ENCODE measurements around the gene PRIM2.
"Not testable (repeated sequence)": the region's sequence is repeated elsewhere in the genome, so short reads cannot be mapped to it uniquely, and the experiment has no call there.

Gene PRIM2

DNA sequence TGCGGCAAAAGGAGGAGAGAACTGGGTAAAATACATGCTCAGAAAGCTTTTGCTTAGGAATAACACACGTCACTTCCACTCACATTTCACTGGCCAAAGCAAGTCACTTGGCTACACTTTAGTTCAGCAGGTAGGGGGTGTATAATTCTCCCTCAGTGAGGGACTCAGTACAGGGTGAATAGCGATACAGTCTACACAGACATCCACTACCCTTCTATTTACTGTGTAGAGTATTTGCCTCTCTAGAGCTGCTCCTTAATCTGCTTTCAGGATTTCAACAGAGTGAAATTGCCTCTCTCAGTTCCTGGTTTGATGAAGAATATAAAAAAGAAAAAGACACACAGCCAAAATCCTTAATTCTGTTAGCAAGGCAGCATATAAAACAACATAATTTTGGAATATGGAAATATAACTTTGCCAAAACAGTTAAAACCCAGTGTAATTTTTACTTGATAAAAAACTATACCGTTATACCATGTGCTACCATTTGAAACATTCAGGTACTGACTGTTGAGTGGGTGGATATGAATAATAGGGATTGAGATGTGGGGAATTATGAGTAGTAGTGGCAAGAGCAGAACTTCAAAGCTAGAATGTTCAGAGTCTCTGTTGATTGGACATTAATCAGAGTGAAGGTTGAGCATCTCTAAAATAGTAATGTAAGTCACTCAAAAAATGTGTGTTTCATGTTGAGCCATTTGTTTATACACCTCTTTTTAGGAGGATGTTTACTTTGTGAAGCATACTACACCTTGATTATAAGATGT is 51.7 kb downstream of the PRIM2 start:
- not testable (repeated sequence) for DNase-seq

DNA sequence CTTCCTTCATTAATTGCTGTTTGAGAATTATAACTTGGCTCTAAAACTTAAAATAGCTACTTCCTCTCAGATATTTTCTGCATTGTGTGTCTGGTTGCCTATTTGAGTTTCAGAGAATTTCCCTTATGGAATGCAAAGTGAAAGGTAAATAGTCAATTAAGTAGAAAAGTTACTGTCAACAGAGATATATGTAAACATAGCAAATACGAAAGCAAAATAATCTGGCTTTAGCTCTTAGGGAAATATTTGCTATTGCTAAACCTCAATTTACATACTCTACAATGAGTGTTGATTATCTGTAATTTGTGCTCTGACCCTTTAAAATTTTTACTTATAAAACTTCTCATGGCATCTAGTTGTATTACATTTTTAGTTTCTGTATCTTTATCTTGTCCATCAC is 54.3 kb downstream of the PRIM2 start:
- DNase-seq: not testable (repeated sequence)

DNA sequence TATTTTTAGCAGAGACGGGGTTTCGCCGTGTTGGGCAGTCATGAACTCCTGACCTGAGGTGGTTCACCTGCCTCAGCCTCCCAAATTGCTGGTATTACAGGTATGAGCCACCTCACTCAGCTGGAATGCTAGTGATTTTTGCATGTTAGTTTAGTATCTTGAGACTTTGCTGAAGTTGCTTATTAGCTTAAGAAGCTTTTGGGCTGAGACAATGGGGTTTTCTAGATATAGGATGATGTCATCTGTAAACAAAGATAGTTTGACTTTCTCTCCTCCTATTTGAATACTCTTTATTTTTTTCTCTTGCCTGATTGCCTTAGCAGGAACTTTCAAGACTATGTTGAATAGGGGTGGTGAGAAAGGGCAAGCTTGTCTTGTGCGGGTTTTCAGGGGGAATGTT is 57.3 kb downstream of the PRIM2 start:
- not testable (repeated sequence) for DNase-seq

GRCh38 chr6:57376083-57376482 is 58.7 kb downstream of the PRIM2 start:
- not testable (repeated sequence) for DNase-seq

DNA sequence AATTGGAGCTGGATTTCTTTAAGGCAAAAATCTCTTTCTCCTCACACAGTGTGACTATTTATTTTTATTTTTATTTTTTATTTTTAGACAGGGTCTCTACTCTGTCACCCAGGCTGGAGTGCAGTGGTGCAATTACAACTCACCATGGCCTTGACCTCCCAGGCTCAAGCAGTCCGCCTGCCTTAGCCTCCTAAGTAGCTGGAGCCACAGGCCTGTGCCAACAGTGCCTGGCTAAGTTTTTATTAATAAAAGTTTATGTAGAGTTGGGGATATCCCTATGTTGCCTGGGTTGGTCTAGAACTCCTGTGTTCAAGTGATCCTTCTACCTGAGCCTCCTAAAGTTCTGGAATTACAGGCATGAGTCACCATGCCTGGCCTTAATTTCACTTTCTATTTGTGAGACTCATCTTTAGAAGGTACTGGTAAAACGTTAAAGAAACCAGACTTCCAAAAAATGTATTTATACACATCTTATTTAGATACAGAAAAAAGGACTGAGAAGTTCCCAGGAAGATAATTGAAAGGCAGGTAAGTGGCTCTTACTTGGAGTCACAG is 71.7 kb downstream of the PRIM2 start:
- not testable (repeated sequence) for DNase-seq

DNA sequence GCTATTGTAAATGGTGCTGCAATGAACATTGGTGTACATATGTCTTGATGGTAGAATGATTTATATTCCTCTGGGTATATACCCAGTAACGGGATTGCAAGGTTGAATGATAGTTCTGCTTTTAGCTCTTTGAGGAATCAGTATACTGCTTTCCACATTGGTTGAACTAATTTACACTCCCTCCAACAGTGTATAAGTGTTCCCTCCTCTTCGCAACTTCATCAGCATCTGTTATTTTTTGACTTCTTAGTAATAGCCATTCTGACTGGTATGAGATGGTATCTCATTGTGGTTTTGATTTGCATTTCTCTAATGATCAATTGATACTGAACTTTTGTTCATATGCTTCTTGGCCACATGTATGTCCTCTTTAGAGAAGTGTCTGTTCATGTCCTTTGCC is 73.4 kb downstream of the PRIM2 start:
- not testable (repeated sequence) for DNase-seq

- DNase-seq: not testable (repeated sequence)
These were observed 74.6 kb downstream of the PRIM2 start for GRCh38 chr6:57392047-57392446.

- DNase-seq: not testable (repeated sequence)
These were observed 101.9 kb downstream of the PRIM2 start for GRCh38 chr6:57419341-57419740.

DNA sequence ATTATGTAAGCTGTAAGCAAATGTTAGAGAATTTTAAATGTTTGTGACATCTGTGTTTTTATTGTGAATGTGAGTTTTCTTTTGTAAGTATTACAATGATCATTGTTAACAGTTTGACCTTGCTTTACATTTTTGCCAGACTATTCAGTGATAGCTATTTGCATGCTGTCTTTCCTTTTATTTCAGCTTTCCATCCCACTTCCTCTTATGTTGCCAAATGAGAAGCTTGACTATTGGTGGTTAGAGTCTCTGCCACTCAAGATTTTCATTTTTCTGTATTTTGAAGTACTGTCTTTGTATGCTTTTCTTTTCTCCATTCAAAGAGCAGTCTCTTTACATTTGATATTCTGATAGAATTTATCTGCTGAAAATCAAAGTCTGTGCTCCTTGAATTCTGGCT is 104.1 kb downstream of the PRIM2 start:
- DNase-seq: no peak

DNA sequence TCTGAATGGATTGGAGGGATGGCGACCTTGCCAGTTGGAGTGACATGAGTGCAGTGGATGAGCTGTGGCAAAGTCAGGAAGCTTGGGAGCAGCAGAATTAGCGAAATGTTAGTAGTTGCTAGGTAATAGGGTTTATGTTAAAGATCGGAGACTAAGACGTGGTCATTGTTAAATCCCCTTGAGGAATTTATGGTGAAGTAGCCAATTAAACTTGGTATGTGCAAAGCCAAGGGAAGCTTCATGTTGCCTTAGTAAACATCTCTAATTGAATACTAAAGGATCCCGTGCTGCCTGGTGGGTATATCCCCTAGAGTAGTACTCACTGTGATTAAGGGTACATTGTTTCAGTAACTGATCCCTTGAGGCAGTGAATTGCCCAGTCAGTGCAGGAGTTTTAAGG is 106.0 kb downstream of the PRIM2 start:
- no peak for DNase-seq

- not testable (repeated sequence) for DNase-seq
These were observed 114.3 kb downstream of the PRIM2 start for GRCh38 chr6:57431742-57432141.

DNA sequence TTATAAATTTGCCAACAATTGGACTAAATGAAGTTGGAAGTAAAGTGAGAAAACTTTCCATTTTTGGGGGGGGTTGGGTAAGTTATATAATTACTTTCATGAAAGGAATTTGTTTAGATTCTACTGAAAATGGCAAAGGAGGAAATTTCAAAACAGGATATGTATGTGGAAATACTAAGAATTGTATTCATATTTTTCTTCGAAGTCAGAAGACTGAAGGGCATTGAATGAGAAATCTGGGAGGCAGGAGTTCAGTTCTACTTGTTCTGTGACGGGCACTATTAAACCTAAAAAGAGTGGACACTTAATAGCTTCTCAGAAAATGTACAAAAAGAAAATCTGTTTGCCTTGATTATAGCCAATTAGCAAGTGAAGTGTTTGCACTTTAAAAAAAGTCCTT is 114.7 kb downstream of the PRIM2 start:
- no peak for DNase-seq

GRCh38 chr6:57432919-57433684 is 115.7 kb downstream of the PRIM2 start:
- no peak for DNase-seq

GRCh38 chr6:57433790-57434189 is 116.4 kb downstream of the PRIM2 start:
- DNase-seq: not testable (repeated sequence)

DNA sequence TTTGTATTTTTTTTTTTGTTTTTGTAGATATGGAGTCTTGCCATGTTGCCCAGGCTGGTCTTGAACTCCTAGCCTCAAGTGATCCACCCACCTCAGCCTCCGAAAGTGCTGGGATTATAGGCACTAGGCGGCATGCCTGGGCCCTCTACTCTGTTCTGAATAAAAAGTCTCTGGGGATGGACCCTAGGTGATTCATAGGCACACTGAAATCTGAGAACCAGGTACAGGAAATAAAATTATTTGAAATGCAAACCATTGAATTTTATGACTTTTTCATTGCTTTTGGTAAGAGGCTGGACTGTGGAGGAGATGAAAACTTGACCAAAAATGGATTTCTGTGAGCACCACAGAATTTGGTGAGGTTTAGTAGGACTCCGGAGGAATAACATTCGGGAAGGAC is 117.5 kb downstream of the PRIM2 start:
- DNase-seq: no peak

DNA sequence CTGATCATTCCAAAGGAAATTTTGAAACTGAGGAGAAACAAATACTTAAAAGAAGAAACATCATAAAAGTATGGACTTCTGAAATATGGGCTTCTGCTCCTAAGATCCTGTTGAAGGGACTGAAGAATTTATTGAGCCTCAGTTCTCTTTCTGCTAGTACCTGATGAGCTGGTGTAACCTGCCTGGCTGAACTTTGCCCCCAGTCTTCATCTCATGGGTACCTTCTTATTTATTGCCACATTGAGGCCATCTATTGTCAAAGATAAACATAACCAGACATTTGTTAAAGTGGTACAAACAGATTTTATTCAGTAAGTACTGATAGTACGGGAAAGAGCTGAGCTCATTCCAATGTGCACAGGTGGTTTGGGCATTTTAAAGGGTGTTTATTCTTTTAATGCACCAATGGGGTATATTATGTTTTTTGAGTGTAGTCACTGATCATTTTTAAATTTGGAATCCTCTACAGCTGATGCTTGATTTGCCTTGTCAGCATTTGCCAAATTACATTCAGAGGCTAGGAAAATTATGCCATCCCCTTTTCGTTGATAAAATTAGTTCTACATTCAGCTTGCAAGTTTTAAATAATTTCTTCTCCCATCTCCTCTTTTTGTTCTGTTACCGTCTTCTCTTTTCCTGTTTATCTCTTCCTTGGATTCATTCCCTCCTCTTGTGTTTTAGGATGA is 118.2 kb downstream of the PRIM2 start:
- no peak for DNase-seq

DNA sequence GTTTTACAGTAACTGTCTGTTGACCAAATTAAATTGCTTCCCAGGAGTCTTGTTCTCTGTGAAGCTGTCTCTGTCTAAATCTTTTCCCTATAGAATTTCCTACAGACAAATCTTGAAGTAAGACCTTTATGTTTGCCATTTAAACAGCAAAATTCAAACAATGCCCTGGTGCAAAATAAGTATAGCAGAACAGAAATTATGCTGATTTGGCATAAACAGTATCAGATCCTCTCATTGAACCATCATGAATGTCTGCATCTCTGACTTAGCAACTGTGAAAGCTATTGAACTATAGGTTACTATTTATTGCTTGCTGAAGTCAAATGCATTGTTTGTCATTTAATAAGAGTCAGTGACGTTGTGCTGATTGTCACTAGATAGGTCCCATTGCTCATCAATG is 123.3 kb downstream of the PRIM2 start:
- DNase-seq: not testable (repeated sequence)

DNA sequence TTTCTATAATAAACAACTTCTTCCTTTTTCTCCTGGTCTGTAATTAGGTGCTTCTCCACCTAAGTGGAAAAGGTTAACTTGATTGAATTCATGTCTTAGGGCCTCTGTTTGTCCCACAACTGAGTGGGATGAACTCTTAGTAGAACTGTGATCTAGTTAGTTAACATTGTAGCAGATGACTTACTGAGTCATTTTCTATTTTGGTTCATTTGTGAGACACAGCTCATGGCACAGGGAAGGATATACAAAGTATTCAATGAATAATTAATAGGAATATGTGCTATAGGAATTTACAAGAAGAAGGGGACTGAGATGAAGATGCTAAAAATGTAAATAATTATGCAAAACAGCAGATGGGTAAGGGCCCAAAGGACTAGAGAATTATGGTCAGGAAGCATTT is 124.7 kb downstream of the PRIM2 start:
- DNase-seq: not testable (repeated sequence)

- DNase-seq: not testable (repeated sequence)
These were observed 125.8 kb downstream of the PRIM2 start for GRCh38 chr6:57443181-57443580.

DNA sequence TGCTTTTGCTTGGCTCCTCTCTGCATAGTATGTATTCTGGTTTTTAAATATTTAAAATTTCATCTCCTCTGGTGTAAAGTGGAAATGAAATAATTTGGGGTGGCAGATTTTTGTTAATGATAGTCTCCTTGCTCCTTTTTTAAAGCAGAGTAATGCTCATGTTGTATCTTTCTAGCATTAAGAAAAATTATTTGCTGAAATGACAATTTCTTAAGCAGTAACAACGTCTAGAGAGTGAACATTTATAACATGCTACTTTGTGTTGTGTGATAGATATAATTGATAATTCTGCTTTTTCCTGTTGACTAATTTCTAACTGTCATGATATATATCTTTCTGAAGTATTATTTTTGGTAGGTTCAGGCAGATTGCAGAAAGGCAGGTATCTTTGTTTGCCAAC is 127.4 kb downstream of the PRIM2 start:
- DNase-seq: not testable (repeated sequence)

- not testable (repeated sequence) for DNase-seq
These were observed 127.9 kb downstream of the PRIM2 start for GRCh38 chr6:57445379-57445778.

GRCh38 chr6:57445790-57446468 is 128.5 kb downstream of the PRIM2 start:
- not testable (repeated sequence) for DNase-seq

Measured in C1 segment of cervical spinal cord (tissue), 14 donors.